ENCODE measurements around the gene SERPINA5.

DNA sequence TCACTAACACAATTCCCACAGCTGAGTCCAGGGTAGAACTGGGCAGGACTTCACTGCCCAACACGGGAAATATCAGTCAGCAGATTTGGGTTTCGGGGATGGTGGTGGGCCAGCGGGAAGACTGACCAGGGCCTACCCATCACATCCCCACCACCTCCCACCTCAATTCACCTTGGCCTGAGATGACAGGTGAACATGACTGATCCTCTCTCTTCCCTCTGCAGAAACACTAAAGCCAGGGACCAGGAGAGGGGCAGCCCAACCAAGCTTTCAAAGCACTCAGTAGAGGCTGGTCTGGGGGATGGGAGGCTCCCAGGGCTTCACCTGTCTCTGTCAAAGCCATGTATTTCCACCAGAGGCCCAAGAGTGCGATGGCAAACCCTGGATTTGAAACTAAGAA, 2.3 kb downstream of the SERPINA5 start:
- TF ChIP-seq POLR2A (IDR thresholded peaks at IDR 0.05): no peak
- TF ChIP-seq, protein P1, sequence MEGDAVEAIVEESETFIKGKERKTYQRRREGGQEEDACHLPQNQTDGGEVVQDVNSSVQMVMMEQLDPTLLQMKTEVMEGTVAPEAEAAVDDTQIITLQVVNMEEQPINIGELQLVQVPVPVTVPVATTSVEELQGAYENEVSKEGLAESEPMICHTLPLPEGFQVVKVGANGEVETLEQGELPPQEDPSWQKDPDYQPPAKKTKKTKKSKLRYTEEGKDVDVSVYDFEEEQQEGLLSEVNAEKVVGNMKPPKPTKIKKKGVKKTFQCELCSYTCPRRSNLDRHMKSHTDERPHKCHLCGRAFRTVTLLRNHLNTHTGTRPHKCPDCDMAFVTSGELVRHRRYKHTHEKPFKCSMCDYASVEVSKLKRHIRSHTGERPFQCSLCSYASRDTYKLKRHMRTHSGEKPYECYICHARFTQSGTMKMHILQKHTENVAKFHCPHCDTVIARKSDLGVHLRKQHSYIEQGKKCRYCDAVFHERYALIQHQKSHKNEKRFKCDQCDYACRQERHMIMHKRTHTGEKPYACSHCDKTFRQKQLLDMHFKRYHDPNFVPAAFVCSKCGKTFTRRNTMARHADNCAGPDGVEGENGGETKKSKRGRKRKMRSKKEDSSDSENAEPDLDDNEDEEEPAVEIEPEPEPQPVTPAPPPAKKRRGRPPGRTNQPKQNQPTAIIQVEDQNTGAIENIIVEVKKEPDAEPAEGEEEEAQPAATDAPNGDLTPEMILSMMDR (IDR thresholded peaks at IDR 0.05): no peak
